CD4-positive, alpha-beta T cell treated with Interferon gamma for 1 hour (primary cell): ENCODE results near the gene ARHGEF17.

Source experiments
- DNase-seq: peaks from one replicate; pipeline ENCODE4 v3.0.0-alpha.2; 2020

Gene ARHGEF17

DNA sequence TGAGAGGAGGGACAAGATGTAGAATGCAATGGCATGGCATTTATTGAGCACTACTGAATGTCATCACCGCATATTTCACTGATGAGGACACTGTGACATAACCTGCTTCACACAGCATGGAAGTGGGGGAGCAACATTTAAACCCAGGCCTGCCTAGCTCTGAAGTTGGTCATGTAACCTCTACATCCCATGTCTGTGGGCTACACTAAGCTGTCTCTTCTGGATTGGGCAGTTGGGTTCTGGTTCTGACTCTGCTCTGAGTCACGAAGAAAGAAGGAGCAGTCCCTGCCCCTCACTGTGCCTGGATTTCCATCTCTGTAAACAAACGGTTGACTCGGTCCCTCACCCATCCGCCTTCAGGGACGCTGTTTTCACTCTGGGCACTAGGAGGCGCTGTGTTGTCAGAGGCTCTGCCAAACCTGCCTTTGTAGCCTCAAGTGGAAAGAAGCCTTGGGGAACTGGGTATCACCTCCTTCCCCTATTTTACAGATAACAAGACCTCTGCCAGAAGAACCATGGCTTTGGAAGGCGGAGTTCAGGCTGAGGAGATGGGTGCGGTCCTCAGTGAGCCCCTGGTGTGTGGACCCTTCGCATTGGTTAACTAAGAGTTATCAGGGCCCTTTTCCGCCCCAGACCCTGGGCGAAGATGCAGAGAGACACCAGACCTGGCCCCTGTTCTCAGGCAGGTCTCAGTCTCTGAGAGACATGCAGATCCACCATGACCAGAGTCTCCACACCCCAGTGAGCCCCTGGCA lies 12.7 kb upstream of the ARHGEF17 start:
- peak; percentile 64 for DNase-seq

DNA sequence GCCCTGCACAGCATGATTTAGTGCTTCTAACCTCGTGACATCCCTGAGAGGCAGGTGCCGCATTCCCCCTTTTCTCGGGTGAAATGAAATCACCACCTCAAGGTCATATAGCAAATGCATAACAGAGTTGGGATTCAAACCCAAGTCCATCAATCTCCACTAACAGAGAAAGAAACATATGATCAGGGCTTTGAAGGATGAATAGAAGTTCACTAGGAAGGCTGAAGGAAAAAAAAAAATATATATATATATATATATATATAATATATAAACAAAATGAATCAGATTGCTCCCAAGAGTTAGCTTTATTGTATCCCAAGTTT lies 12.1 kb upstream of the ARHGEF17 start:
- DNase-seq: no peak

DNA sequence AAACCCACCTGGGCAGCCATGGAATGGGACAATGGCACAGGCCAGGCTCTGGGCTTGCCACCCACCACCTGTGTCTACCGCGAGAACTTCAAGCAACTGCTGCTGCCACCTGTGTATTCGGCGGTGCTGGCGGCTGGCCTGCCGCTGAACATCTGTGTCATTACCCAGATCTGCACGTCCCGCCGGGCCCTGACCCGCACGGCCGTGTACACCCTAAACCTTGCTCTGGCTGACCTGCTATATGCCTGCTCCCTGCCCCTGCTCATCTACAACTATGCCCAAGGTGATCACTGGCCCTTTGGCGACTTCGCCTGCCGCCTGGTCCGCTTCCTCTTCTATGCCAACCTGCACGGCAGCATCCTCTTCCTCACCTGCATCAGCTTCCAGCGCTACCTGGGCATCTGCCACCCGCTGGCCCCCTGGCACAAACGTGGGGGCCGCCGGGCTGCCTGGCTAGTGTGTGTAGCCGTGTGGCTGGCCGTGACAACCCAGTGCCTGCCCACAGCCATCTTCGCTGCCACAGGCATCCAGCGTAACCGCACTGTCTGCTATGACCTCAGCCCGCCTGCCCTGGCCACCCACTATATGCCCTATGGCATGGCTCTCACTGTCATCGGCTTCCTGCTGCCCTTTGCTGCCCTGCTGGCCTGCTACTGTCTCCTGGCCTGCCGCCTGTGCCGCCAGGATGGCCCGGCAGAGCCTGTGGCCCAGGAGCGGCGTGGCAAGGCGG lies 11.4 kb upstream of the ARHGEF17 start:
- DNase-seq: no peak

DNA sequence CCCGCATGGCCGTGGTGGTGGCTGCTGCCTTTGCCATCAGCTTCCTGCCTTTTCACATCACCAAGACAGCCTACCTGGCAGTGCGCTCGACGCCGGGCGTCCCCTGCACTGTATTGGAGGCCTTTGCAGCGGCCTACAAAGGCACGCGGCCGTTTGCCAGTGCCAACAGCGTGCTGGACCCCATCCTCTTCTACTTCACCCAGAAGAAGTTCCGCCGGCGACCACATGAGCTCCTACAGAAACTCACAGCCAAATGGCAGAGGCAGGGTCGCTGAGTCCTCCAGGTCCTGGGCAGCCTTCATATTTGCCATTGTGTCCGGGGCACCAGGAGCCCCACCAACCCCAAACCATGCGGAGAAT lies 10.9 kb upstream of the ARHGEF17 start:
- DNase-seq: no peak

DNA sequence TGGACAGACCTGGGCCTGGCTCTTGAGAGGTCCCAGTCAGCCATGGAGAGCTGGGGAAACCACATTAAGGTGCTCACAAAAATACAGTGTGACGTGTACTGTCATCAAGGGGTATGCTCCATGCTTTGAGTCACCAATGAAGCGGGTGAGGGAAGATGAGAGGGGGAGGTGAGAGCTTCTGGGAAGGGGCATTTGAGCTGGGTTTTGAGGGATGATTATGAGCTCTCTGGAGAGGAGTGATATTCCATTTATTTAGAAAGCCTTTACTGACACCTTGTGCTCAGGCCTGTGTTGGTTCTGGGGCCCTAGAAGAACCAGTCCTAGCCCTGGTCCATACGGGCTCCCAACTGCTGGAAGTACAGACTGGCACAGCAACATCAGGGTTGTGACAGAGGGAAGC lies 10.4 kb upstream of the ARHGEF17 start:
- no peak for DNase-seq

DNA sequence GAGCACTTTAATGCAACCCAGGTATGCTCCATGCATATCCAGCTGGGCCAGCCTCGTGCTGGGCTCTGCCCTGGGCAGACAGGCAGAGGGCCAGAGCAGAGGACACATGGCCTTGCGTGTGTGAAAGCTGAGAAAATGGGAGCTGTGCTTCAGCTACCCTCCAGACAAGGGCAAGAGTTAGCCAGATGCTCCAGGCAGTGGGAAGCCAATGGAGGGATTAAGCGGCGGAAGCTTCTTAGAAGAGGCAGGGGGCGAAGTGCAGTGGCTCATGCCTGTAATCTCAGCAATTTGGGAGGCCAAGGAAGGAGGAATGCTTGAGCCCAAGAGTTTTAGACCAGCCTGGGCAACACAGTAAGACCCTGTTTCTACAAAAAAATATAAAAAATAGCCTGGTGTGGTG lies 9.8 kb upstream of the ARHGEF17 start:
- no peak for DNase-seq

DNA sequence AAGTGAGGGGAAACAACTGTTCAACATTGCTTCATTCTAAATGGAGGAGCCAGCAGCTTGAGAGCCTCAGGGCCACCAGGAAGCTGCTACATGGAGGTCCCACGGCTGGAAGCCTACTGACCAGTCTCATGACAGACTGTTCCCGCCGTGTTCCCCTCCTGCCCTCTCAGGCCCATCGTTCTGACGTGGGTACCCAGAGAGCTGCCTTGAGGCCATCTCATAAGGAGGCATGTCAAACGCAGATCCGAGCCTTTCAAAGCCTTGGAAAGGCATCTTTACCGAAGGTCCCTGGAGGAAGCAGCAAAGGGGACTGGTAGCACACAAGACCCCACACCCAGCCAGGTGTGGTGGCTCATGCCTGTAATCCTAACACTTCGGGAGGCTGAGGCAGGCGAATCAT lies 8.3 kb upstream of the ARHGEF17 start:
- no peak for DNase-seq

DNA sequence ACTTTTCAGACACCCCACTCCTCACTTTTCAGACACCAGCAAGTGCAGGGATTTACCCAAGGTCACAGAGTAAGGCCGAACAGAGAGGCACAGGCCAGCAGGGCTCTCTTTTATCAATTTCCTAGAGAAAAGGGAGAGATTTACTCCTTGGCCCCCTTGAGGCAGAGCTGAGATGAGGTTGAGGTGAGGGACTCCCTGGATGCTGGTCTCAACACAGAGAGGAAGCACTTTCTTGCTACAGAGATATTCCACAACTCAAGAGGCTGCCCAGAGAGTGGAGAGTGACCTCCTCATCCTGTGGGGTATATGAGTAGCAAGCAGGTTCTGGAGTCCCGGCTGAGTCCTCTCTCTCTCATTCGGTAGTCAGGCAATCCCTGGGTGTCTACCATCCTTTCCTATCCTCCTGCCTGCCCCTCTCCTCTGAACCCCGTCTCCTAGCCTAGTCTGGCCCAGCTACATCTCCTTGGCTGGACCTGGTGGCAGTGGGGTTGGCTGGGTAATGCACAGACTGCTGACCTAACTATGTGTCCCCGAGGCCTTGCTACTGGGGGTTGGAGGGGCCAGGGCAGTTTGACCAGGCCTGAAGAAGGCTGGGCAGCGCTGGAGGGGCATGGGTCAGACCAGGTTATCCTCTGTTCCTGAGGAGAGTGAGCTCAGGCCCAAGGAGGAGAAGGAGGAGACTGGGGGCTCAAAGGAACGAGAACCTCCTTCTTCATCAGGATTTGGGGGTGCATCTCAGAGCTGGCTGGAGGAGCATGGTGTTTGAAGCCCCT lies 1.8 kb upstream of the ARHGEF17 start:
- no peak for DNase-seq

DNA sequence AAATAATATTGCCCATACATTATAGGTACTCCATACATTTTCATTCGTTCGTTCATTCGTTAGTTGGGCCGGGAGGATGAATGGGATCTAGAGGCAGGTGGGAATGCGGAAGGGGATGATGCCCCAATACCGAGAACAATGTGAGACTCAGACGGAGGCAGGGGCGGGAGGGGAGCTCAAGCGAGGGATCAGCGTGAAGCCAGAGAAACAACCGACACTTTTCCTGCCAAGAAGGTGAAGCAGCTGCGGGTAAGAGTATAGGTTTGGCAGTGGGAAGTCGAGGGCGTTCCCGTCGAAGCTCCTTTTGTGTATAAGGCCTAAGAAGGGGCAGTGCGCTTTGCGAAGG lies 1.1 kb upstream of the ARHGEF17 start:
- no peak for DNase-seq

DNA sequence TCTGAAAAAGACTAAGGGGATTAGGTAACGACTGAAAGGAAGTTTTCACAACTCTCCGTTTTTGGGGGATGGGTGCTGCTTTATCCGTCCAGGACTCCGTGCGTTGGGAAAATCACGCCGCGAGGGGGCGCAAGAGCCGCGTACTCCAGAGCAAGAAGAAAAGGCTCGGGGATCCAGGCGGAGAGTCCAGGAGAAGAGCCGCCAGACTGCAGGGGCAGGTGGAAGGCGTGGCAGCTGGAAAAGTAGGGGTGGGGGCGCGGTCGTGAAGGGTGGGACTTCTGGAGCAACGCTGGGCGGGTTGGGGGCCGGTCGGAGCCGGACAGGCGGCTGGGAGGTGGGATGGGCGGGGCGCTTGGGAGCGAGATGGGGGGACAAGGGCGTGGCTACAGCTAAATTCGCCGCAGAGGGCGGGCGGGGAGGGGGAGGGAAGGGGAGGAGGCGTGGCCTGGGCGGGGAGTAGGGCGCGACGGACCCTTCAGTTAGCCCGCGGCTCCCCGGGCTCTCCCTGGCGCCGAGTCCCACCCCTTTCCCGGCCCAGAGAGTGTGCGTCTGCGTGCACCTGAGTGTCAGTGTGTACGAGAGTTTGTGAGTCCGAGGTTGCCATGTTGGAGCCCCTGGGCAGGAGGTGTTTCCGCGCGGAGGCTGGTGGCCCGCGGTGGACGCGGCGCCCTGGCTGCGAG lies 613 bp upstream of the ARHGEF17 start:
- peak; percentile 85 for DNase-seq

DNA sequence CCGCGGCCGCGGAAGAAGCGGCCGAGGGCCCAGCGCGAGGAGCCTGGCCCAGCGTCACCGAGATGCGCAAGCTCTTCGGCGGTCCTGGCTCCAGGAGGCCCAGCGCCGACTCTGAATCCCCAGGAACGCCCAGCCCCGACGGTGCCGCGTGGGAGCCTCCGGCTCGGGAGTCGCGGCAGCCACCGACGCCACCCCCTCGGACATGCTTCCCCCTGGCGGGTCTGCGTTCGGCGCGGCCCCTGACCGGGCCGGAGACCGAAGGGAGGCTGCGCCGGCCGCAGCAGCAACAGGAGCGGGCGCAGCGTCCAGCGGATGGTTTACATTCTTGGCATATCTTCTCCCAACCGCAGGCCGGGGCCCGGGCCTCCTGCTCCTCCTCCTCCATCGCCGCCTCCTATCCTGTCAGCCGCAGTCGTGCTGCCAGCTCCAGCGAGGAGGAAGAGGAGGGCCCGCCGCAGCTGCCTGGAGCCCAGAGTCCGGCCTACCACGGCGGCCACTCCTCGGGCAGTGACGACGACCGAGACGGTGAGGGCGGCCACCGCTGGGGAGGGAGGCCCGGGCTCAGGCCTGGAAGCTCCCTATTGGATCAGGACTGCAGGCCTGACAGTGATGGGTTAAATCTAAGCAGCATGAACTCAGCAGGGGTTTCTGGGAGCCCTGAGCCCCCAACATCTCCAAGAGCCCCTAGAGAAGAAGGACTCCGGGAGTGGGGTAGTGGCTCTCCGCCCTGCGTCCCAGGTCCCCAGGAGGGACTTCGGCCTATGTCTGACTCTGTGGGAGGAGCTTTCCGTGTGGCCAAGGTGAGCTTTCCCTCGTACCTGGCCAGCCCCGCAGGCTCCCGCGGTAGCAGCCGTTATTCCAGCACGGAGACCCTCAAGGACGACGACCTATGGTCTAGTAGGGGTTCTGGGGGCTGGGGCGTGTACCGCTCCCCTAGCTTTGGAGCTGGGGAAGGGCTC lies 1.2 kb downstream of the ARHGEF17 start:
- DNase-seq: peak; percentile 38

DNA sequence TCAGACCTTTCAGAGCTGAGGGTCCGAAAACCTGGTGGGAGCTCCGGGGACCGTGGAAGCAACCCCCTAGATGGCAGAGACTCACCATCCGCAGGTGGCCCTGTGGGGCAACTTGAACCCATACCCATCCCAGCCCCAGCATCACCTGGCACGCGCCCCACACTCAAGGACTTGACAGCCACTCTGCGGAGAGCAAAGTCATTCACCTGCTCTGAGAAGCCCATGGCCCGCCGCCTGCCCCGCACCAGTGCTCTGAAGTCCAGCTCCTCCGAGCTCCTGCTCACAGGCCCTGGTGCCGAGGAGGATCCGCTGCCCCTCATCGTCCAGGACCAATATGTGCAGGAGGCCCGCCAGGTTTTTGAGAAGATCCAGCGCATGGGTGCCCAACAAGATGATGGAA lies 2.0 kb downstream of the ARHGEF17 start:
- no peak for DNase-seq

DNA sequence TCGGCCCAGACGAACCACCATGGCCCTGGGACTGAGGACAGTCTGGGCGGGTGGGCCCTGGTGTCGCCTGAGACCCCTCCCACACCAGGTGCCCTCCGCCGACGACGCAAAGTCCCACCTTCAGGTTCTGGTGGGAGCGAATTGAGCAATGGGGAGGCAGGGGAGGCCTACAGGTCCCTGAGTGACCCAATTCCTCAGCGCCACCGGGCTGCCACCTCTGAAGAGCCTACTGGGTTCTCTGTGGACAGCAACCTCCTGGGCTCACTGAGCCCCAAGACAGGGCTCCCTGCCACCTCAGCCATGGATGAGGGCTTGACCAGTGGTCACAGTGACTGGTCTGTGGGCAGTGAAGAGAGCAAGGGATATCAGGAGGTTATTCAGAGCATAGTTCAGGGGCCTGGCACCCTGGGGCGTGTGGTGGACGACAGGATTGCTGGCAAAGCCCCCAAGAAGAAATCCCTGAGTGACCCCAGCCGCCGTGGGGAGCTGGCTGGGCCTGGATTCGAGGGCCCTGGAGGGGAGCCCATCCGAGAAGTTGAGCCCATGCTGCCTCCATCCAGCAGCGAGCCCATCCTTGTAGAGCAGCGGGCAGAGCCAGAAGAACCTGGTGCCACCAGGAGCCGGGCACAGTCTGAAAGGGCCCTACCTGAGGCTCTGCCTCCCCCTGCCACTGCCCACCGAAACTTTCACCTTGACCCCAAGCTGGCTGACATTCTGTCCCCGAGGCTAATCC lies 2.8 kb downstream of the ARHGEF17 start:
- no peak for DNase-seq

DNA sequence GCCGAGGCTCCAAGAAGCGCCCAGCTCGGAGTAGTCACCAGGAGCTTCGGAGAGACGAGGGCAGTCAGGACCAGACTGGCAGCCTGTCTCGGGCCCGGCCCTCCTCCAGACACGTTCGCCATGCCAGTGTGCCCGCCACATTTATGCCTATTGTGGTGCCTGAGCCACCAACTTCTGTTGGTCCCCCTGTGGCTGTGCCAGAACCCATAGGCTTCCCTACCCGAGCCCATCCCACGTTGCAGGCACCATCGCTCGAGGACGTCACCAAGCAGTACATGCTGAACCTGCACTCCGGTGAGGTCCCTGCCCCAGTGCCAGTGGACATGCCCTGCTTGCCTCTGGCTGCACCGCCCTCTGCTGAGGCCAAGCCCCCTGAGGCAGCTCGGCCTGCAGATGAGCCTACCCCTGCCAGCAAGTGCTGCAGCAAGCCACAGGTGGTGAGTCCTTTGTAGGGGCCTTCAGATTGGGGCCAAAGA lies 3.4 kb downstream of the ARHGEF17 start:
- DNase-seq: no peak

DNA sequence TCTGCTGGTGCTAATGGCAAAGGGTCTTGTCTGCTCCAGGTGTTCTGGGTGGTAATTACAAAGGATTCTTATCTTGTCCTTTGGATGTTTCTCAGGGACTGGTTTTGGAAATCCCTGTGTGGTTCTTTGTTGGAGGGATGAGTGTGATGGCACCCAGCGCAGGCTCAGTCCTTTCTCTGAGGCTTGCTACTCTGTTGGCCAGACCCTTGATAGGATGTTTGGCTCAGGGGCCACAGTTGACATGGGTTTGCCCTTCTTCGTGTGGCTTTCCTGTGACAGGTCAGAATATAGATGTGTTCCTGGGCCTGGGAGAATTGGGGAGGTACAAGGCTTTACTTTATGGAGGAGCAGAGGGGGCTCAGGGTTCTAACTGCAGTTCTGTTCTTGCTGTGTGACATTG lies 4.0 kb downstream of the ARHGEF17 start:
- DNase-seq: no peak

DNA sequence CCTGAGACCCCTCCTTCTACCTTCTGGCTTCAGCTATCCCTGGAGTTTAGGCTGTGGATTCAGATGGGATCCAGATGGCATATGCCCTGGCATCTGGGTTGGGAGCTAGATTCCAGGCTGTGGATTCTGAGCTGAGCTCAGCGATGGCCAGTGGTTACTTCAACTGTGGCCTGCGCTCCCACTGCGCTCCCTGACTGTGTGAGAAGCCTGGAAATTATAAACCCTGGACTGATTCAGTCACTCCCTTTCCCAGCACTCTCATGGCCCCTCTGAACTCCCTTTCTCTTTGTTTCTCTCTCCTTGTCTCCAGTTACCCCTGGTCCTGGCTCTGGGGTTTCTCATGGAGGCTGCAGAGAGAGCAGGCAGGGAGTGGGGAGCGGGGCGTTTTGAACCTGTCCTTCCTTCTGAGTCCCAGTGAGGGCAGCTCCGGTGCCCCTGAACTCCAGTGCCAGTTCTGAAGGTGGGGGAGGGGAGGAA lies 4.8 kb downstream of the ARHGEF17 start:
- no peak for DNase-seq

DNA sequence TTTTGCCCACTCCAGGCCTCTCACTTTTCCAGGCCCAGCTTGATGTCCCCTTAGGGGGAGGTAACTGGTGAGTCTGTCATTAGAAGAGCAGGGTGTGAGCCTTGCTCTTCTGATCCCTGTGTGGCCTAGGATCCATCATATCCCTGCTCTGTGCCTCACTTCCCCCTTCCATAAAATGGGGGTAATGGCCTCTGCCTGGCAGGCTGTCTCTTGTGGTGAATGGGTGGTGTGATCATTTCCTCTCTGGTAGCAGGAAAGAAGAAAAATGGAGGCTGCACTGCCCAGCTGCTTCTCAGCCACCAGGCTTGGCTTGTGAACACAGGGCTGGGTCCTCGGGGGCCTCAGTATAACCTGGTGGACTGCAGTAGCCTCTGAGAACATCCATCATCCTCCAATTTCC lies 5.6 kb downstream of the ARHGEF17 start:
- no peak for DNase-seq

DNA sequence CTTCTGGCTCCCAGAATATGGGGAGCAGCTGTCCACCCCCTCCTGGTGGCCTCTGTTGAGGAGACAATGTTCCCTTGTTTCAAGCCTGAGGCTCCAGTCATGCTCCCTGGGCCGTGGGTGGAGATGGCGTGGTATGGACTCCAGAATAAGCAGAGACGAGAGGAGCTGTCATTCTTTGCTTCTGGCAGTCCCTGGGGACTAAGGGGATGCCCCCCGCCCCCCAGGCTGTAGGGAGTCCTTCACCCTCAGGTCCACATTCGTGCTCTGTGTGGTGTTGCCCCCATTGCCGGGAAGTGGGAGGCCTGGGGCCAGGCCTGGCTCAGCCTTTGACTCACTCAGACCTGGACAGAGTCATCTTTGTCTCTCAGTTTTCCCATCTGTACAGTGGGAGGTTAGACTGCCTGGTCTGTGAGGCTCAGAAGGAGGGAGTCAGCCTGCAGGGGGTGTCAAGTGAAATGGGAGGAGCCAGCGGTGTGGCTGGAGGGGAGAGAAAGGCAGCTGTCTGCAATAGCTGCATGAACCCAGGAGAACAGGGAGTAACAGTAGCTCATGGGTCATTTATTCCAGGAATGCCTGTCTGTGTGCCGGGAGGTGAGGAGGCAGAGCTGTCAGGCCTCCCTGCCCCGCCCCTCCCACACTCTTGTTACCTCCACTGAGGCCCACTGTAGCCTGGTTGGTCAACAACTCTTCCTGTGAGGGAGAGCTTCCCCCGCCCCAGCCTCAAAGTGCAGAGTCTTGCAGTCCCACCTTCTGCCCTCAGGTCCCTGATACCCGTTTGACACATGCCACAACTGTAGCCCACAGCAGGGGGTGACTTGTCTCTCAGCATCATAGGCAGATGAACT lies 6.3 kb downstream of the ARHGEF17 start:
- DNase-seq: no peak

DNA sequence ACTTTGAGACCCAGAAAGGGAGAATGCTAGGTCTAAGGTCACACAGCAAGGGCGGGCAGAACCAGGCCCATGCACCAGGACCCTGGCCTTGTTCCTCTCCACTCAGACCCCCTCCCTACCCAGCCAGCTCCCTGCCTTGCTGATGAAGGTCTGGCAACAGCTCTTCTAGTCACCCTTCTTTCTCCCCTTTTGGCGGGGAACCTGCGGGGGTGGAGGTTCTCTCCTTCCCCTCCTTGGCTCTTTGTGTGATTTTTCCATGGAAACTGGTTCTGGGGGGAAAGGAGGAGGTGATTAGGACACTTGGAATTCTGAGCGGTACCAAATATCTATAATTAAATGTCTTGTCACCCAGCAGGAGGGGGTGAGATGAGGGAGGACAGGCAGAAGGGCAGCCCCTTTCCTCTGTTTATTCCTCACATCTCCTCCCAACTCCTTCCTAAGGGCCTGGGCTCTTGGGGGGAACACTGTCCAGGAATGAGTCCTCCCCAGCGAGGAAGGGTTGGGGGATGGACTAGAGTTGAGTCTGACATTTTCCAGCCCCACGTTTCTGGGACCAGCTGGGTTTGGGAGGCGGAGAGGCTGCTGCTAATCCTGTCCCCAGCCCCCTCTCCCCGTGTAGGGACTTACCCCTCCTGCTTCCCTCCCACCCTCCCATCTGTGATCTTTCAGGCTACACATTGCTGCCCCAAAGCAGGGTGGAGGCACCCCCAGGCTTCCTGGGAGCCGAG lies 7.4 kb downstream of the ARHGEF17 start:
- no peak for DNase-seq

DNA sequence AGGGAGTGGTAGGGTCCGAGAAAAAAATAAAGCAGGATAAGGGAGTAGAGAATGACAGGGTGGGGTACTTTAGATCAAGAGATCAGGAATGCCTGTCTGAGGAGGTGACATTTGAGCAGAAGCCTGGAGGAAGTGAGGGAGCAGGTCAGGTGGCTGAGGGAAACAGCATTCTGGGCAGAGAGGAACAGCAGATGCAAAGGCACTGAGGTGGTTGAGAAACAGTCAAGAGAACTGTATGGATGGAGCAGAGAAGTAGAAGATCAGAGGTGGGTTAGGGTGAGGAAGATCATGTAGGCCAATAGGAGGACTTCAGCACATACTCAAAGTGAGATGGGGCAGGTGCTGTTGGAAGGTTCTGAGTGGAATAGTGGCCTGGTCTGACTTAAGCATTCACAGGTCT lies 8.3 kb downstream of the ARHGEF17 start:
- no peak for DNase-seq
